ENCODE measurements around the gene DHODH.
"Not testable (repeated sequence)": the region's sequence is repeated elsewhere in the genome, so short reads cannot be mapped to it uniquely, and the experiment has no call there.

GRCh38 chr16:72059060-72059459, 50.5 kb downstream of the DHODH start:
- TF ChIP-seq CTCF (IDR thresholded peaks at IDR 0.05; ENCODE audit: control extremely low read depth in 1 of 3, insufficient read depth in 1 of 3, low read depth in 1 of 3, low read length in 3 of 3); MAX (IDR thresholded peaks at IDR 0.05); ATF2 (IDR thresholded peaks at IDR 0.05; ENCODE audit: low read length); TAF1 (IDR thresholded peaks at IDR 0.05; ENCODE audit: low read depth, low read length); CEBPB (IDR thresholded peaks at IDR 0.05; ENCODE audit: low read depth, low read length); EP300 (IDR thresholded peaks at IDR 0.05; ENCODE audit: borderline replicate concordance in 1 of 2, low read depth in 2 of 2, low read length in 2 of 2); KDM4A (IDR thresholded peaks at IDR 0.05; ENCODE audit: low read depth, low read length, severe bottlenecking); BACH1 (IDR thresholded peaks at IDR 0.05; ENCODE audit: low read length); GTF2F1 (IDR thresholded peaks at IDR 0.05; ENCODE audit: borderline replicate concordance, low read depth, low read length); CHD1 (IDR thresholded peaks at IDR 0.05; ENCODE audit: low read depth, low read length): not testable (repeated sequence)
